HEK293 (cell line): ENCODE results near the gene PTGR1.

Experiments used
- CTCF ChIP-seq: fragments of 450-650 bp; formaldehyde crosslinking; IDR thresholded peaks from 2 replicates; pipeline ENCODE4 v1.5.1; 2016; ENCODE audit warnings: missing biosample characterization, missing genetic modification characterization
- EGR2 ChIP-seq: fragments of 450-650 bp; formaldehyde crosslinking; IDR thresholded peaks from 2 replicates; pipeline ENCODE4 v1.5.1; 2016; ENCODE audit warnings: low read depth, missing biosample characterization, missing genetic modification characterization
- HOXA7 ChIP-seq: sonication (generic); formaldehyde crosslinking; IDR thresholded peaks from 2 replicates; pipeline ENCODE4 v1.8.1; 2022; ENCODE audit warnings: missing genetic modification reagents, borderline replicate concordance
- HOXC10 ChIP-seq: sonication (generic); formaldehyde crosslinking; IDR thresholded peaks from 2 replicates; pipeline ENCODE4 v1.8.1; 2023; ENCODE audit warnings: mild to moderate bottlenecking, missing genetic modification reagents
- IKZF3 ChIP-seq: fragments of 450-650 bp; IDR thresholded peaks from 2 replicates; pipeline ENCODE4 v1.5.0; 2018; ENCODE audit warnings: missing biosample characterization, mild to moderate bottlenecking, missing genetic modification characterization, moderate library complexity
- KLF16 ChIP-seq: fragments of 450-650 bp; formaldehyde crosslinking; IDR thresholded peaks from 2 replicates; pipeline ENCODE4 v1.5.1; 2017; ENCODE audit warnings: missing biosample characterization, missing genetic modification characterization
- KLF8 ChIP-seq: fragments of 450-650 bp; formaldehyde crosslinking; IDR thresholded peaks from 2 replicates; pipeline ENCODE4 v1.5.1; 2016; ENCODE audit warnings: missing biosample characterization, missing genetic modification characterization
- PBX3 ChIP-seq: sonication (generic); formaldehyde crosslinking; IDR thresholded peaks from 2 replicates; pipeline ENCODE4 v1.8.1; 2022; ENCODE audit warnings: mild to moderate bottlenecking, moderate library complexity, missing genetic modification reagents
- SALL2 ChIP-seq: fragments of 450-650 bp; formaldehyde crosslinking; IDR thresholded peaks from 2 replicates; pipeline ENCODE4 v1.5.0; 2017; ENCODE audit warnings: missing biosample characterization, mild to moderate bottlenecking, missing genetic modification characterization, borderline replicate concordance
- SP2 ChIP-seq: fragments of 450-650 bp; formaldehyde crosslinking; IDR thresholded peaks from 2 replicates; pipeline ENCODE4 v1.5.1; 2016; ENCODE audit warnings: missing biosample characterization, missing genetic modification characterization
- TSHZ1 ChIP-seq: fragments of 450-650 bp; formaldehyde crosslinking; IDR thresholded peaks from 2 replicates; pipeline ENCODE4 v1.5.1; 2016; ENCODE audit warnings: missing biosample characterization, missing genetic modification characterization, borderline replicate concordance
- YY1 ChIP-seq: fragments of 450-650 bp; formaldehyde crosslinking; IDR thresholded peaks from 2 replicates; pipeline ENCODE4 v1.5.1; 2018; ENCODE audit warnings: missing biosample characterization, missing genetic modification characterization
- ZNF10 ChIP-seq: fragments of 450-650 bp; formaldehyde crosslinking; IDR thresholded peaks from 2 replicates; pipeline ENCODE4 v1.5.1; 2017; ENCODE audit warnings: missing biosample characterization, missing genetic modification characterization
- ZNF138 ChIP-seq: fragments of 450-650 bp; formaldehyde crosslinking; IDR thresholded peaks from 2 replicates; pipeline ENCODE4 v1.5.1; 2016; ENCODE audit warnings: missing biosample characterization, missing genetic modification characterization, borderline replicate concordance
- ZNF146 ChIP-seq: fragments of 450-650 bp; formaldehyde crosslinking; IDR thresholded peaks from 2 replicates; pipeline ENCODE4 v1.5.1; 2016; ENCODE audit warnings: missing biosample characterization, missing genetic modification characterization
- ZNF175 ChIP-seq: fragments of 450-650 bp; formaldehyde crosslinking; IDR thresholded peaks from 2 replicates; pipeline ENCODE4 v1.5.1; 2016; ENCODE audit warnings: missing biosample characterization, missing genetic modification characterization
- ZNF221 ChIP-seq: fragments of 450-650 bp; formaldehyde crosslinking; IDR thresholded peaks from 2 replicates; pipeline ENCODE4 v1.5.1; 2017; ENCODE audit warnings: missing biosample characterization, missing genetic modification characterization, borderline replicate concordance
- ZNF223 ChIP-seq: fragments of 450-650 bp; formaldehyde crosslinking; IDR thresholded peaks from 2 replicates; pipeline ENCODE4 v1.5.1; 2016; ENCODE audit warnings: missing biosample characterization, missing genetic modification characterization
- ZNF274 ChIP-seq, 2 experiments: fragments of 200-500 bp in 1 of 2; fragments of 450-650 bp in 1 of 2; sonication (Bioruptor generic) in 1 of 2; formaldehyde crosslinking in 1 of 2; IDR thresholded peaks; 2 replicates each; pipeline versions ENCODE4 v1.5.1 to v1.6.1; 2014 to 2016; ENCODE audit warnings: borderline replicate concordance in 1 of 2, inconsistent platforms in 1 of 2, low read length in 1 of 2, missing biosample characterization in 1 of 2, missing genetic modification characterization in 1 of 2
- ZNF280C ChIP-seq: fragments of 450-650 bp; formaldehyde crosslinking; IDR thresholded peaks from 2 replicates; pipeline ENCODE4 v1.5.1; 2016; ENCODE audit warnings: missing biosample characterization, missing genetic modification characterization
- ZNF473 ChIP-seq: fragments of 450-650 bp; formaldehyde crosslinking; IDR thresholded peaks from 2 replicates; pipeline ENCODE4 v1.5.1; 2017; ENCODE audit warnings: missing biosample characterization, missing genetic modification characterization
- ZNF529 ChIP-seq: fragments of 450-650 bp; formaldehyde crosslinking; IDR thresholded peaks from 2 replicates; pipeline ENCODE4 v1.5.1; 2017; ENCODE audit warnings: missing genetic modification characterization, missing biosample characterization; ENCODE audit not compliant: insufficient replicate concordance
- ZNF580 ChIP-seq: fragments of 450-650 bp; formaldehyde crosslinking; IDR thresholded peaks from 2 replicates; pipeline ENCODE4 v1.5.1; 2016; ENCODE audit warnings: missing biosample characterization, missing genetic modification characterization
- ZNF610 ChIP-seq: fragments of 450-650 bp; formaldehyde crosslinking; IDR thresholded peaks from 2 replicates; pipeline ENCODE4 v1.5.1; 2016; ENCODE audit warnings: missing biosample characterization, missing genetic modification characterization, borderline replicate concordance
- ZNF626 ChIP-seq: fragments of 450-650 bp; sonication (Bioruptor Pico); formaldehyde crosslinking; IDR thresholded peaks from 2 replicates; pipeline ENCODE4 v1.5.1; 2018; ENCODE audit warnings: missing biosample characterization, missing genetic modification characterization, inconsistent platforms
- ZNF660 ChIP-seq: fragments of 450-650 bp; IDR thresholded peaks from 2 replicates; pipeline ENCODE4 v1.5.1; 2018; ENCODE audit warnings: missing biosample characterization, mild to moderate bottlenecking, missing genetic modification characterization
- ZNF701 ChIP-seq: fragments of 450-650 bp; formaldehyde crosslinking; IDR thresholded peaks from 2 replicates; pipeline ENCODE4 v1.5.1; 2016; ENCODE audit warnings: missing biosample characterization, missing genetic modification characterization
- ZNF76 ChIP-seq: fragments of 450-650 bp; formaldehyde crosslinking; IDR thresholded peaks from 2 replicates; pipeline ENCODE4; 2016; ENCODE audit warnings: low read depth, missing biosample characterization, missing genetic modification characterization, borderline replicate concordance
- ZSCAN4 ChIP-seq: fragments of 450-650 bp; formaldehyde crosslinking; IDR thresholded peaks from 2 replicates; pipeline ENCODE4 v1.5.1; 2017; ENCODE audit warnings: missing biosample characterization, missing genetic modification characterization

PTGR1 gene

GRCh38 chr9:111631214-111631971, 31.9 kb upstream of the PTGR1 start, which contains the start of gene DNAJC25 (continued):
- TF ChIP-seq KLF8 (tag by site-specific recombination), result no peak
- TF ChIP-seq ZNF473 (tag by site-specific recombination), result no peak
- TF ChIP-seq SP2, result no peak; the same call in 1 of the 2 replicates
- no peak; the same call in 1 of the 2 replicates for TF ChIP-seq ZSCAN4 (tag by site-specific recombination)
- TF ChIP-seq TSHZ1, result no peak
- TF ChIP-seq ZNF701 (tag by site-specific recombination), result no peak
- TF ChIP-seq ZNF610 (tag by site-specific recombination), result no peak; the same call in 1 of the 2 replicates
- TF ChIP-seq YY1 (tag by site-specific recombination), result no peak
- no peak for TF ChIP-seq ZNF529
- TF ChIP-seq ZNF10, result no peak
- TF ChIP-seq IKZF3 (tag by site-specific recombination), result no peak
- 0 out of 2 replicates have a peak, but pooled peaks have one; percentile 41 for TF ChIP-seq HOXC10 (CRISPR knock-in tag)
- peak; percentile 76; the same call in 1 of the 2 replicates for TF ChIP-seq PBX3 (CRISPR knock-in tag)
- TF ChIP-seq ZNF280C, result no peak
- no peak for TF ChIP-seq HOXA7 (CRISPR knock-in tag)
- TF ChIP-seq ZNF175, result no peak
- 0 out of 2 replicates have a peak, but pooled peaks have one; percentile 34 for TF ChIP-seq CTCF
- TF ChIP-seq SALL2 (tag by site-specific recombination), result no peak
- no peak; the same call in 1 of the 2 replicates for TF ChIP-seq ZNF626
- TF ChIP-seq ZNF138 (tag by site-specific recombination), result no peak
- no peak for TF ChIP-seq EGR2 (tag by site-specific recombination)
- TF ChIP-seq ZNF221 (tag by site-specific recombination), result no peak
- no peak for TF ChIP-seq KLF16 (tag by site-specific recombination)
- TF ChIP-seq ZNF146 (tag by site-specific recombination), result no peak
- TF ChIP-seq ZNF660, result peak; percentile 82
- no peak for TF ChIP-seq ZNF274 (IDR thresholded peaks at IDR 0.05; ENCODE audit: low read length)
- TF ChIP-seq ZNF274 (tag by site-specific recombination; IDR thresholded peaks at IDR 0.05; ENCODE audit: borderline replicate concordance), result no peak
- TF ChIP-seq ZNF76 (tag by site-specific recombination), result 0 out of 2 replicates have a peak, but pooled peaks have one; percentile 6
- TF ChIP-seq ZNF580, result no peak
- no peak for TF ChIP-seq ZNF223
